ENCODE data around the gene NABP1.

NABP1 gene

GRCh38 chr2:191659198-191659597, 18.7 kb upstream of the NABP1 start:
- no peak overlapping the region for H3K27ac ChIP-seq
- H3K4me3 ChIP-seq, result no peak overlapping the region
- no peak for TF ChIP-seq CTCF (IDR thresholded peaks at IDR 0.05)
- DNase-seq (ENCODE audit: low spot score), result no peak

- no peak overlapping the region for H3K27ac ChIP-seq
- H3K4me3 ChIP-seq, result no peak overlapping the region
- TF ChIP-seq CTCF (IDR thresholded peaks at IDR 0.05), result no peak
- DNase-seq (ENCODE audit: low spot score), result no peak
Observed at GRCh38 chr2:191660575-191660974, 17.4 kb upstream of the NABP1 start.

DNA sequence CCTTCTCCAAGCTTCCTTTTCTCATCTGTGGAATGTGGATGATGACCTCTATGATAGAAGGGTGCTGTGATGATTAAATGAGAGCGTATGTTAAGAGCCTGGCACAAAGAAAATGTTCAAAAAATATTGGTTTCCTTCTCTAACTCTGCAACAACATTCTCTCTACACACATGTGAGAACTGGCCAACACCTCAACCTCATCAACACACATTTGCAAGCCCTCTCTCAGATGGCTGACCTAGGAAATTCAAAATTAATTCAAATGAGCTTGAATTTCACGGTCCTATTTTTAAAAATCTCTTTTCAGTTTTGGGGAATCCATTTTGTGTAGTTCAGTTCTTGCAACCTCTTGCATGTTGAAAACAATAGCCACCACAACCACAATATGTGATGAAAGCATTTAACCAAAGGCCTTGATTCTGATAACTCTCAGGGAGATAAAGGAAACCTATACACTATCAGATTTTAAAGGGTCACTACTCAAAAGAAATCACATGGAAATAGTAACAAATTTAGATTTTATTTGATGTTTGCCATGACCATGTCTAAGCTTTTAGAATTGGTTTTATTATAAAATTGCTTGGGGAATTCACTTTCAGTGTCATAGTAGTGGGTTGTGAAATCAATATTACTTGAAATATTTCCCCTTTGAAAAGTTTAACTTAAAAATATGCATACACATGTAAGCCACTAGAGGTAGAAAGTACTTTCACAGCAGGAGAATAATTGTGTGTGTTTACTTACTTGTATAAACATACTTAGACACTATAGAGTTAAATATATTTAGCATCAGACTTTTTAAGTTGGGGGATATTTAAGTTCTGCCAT, 16.6 kb upstream of the NABP1 start:
- TF ChIP-seq CTCF (IDR thresholded peaks at IDR 0.05), result no peak
- Histone ChIP-seq H3K27ac (no peak overlapping the region), H3K4me3 (no peak overlapping the region)
- no peak for DNase-seq (ENCODE audit: low spot score)

DNA sequence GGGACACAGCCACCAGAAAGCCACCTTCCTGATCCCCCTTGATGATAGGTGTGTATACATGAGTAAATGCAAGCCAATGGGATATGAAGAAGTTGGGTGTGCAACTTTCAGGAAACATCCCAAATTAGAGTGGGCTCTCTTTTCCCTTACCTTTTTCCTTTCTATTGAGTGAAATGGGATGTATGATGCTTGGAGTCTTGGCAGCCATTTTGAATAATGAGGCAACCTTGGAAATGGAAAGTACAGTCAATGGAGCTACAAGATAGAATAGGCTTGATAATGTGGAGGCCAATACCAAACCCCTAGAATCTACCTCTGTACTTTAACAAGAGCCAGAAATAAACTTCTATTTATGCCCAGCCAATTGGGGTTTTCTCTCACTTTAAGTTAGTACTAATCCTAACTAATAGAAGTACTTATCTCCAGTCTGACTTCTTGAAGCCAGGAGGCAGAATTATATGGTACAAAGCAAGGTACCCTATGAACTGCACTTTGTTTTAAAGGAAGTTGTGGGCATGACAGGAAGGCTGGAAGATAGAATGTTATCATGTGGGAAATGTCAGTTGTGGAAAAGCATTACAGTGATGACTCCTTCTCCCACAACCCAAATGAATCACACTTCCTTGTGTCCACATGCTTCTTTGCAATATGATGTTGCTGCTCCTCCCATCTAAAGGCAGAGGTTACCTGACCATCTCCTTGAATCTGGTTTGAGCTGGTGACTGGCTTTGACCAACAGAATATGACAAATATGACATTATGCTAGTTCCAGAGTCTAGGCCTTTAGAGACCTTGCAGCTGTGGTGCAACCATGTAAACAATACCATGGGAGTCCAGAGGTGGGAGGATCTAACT, 12.9 kb upstream of the NABP1 start:
- Histone ChIP-seq H3K4me3 (no peak overlapping the region), H3K27ac (no peak overlapping the region)
- no peak for TF ChIP-seq CTCF (IDR thresholded peaks at IDR 0.05)
- no peak for DNase-seq (ENCODE audit: low spot score)

GRCh38 chr2:191666226-191666625, 11.7 kb upstream of the NABP1 start:
- no peak overlapping the region for H3K4me3 ChIP-seq
- no peak overlapping the region for H3K27ac ChIP-seq
- no peak for DNase-seq (ENCODE audit: low spot score)
- no peak for TF ChIP-seq CTCF (IDR thresholded peaks at IDR 0.05)

DNA sequence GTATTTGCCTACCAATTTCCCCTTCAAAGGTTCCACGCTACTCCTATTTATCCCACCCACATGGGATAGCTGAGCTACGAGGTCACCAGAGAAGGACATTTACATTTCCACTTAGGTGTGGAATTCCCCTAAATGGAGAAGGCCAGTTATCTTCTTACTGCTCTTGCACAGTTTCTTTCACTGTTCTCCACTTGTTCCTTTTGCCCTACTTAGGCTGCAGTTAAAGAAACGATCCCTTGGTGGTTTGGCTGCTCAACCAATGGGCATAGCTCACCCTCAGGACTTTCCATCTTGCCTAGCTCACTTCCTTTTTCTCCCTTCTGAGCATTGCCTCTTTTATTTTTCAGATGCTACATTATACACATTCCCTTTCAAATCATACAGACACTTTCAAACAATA, 11.2 kb upstream of the NABP1 start:
- Histone ChIP-seq H3K4me3 (no peak overlapping the region), H3K27ac (no peak overlapping the region)
- TF ChIP-seq CTCF (IDR thresholded peaks at IDR 0.05), result no peak
- DNase-seq (ENCODE audit: low spot score), result no peak
